ENCODE measurements around the gene IRGM.
A peak's percentile ranks its signal among the peaks of the same experiment; 100 is the strongest.

DNA sequence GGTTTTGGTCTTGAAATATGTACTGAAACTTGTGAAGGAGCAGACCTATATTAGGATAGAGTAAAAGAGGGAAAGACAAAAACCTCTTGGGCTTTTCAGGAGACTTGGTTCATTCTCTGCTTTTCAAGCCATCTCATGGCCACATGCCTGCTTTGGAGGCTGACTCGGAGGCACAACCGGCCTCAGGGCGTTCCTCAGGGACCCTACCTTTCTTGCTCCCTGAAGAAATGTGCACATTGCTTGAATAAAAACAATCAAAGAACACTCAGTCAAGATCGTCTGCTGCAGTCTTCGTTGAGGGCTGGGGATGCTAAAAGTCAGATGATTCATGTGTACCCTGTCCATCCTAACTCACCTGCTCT is 994 bp downstream of the IRGM start:
- peak; percentile 47 for TF ChIP-seq CTCF (IDR thresholded peaks at IDR 0.05)
- no peak for TF ChIP-seq ZFX (IDR thresholded peaks at IDR 0.05; ENCODE audit: borderline replicate concordance)

Measured in 22Rv1 (cell line).